Measurements from ENCODE around the gene CLN3.

DNA sequence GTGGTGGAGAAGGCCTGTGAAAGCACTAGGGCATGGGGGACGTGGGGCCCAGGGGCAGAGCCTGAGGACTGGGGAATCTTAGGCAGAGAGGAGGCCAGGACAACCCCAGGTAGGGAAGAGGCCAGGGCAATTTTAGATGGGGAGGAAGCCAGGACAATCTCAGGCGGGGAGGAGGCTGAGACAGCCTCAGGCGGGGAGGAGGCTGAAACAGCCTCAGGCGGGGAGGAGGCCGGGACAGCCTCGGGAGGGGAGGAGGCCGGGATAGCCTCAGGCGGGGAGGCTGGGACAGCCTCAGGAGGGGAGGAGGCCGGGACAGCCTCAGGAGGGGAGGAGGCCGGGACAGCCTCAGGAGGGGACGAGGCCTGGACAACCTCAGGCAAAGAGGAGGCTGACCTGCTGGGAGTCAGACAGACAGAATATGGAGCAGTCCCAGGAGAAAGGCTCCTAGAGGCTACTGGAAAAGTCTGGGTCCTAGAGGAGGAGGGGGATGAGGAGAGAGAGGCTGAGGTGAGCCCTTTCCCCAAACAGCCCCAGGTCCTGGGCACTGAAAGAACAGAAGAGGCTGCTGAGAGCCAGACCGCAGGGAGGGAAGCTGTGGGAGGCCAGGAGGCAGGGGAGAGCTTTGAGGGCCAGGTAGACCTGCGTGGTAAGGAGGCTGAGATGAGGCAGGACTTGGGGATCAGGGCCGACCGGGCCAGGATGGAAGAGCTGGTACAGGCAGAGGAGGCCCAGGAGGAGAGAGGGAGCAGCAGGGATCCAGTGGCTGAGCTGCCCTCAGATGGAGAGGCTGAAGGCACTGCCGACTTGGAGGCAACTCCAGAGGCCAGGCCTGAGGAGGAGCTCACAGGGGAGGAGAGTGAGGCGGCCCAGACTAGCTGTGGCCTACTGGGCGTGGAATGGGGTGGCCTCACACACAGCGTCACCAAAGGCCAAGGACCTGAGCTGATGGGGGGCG lies 4.2 kb upstream of the CLN3 start:
- TF ChIP-seq POLR2A (IDR thresholded peaks at IDR 0.05), result no peak
- TF ChIP-seq, protein P1, sequence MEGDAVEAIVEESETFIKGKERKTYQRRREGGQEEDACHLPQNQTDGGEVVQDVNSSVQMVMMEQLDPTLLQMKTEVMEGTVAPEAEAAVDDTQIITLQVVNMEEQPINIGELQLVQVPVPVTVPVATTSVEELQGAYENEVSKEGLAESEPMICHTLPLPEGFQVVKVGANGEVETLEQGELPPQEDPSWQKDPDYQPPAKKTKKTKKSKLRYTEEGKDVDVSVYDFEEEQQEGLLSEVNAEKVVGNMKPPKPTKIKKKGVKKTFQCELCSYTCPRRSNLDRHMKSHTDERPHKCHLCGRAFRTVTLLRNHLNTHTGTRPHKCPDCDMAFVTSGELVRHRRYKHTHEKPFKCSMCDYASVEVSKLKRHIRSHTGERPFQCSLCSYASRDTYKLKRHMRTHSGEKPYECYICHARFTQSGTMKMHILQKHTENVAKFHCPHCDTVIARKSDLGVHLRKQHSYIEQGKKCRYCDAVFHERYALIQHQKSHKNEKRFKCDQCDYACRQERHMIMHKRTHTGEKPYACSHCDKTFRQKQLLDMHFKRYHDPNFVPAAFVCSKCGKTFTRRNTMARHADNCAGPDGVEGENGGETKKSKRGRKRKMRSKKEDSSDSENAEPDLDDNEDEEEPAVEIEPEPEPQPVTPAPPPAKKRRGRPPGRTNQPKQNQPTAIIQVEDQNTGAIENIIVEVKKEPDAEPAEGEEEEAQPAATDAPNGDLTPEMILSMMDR (IDR thresholded peaks at IDR 0.05), result no peak
